HEK293 (cell line): ENCODE data around the gene PRR14L.

Source experiments
- GLIS2 ChIP-seq: fragments of 450-650 bp; formaldehyde crosslinking; IDR thresholded peaks from 2 replicates; pipeline ENCODE4 v1.5.1; 2016; ENCODE audit warnings: missing biosample characterization, missing genetic modification characterization
- KLF16 ChIP-seq: fragments of 450-650 bp; formaldehyde crosslinking; IDR thresholded peaks from 2 replicates; pipeline ENCODE4 v1.5.1; 2017; ENCODE audit warnings: missing biosample characterization, missing genetic modification characterization
- KLF9 ChIP-seq: fragments of 450-650 bp; formaldehyde crosslinking; IDR thresholded peaks from 2 replicates; pipeline ENCODE4 v1.5.1; 2016; ENCODE audit warnings: missing biosample characterization, missing genetic modification characterization, low read depth
- SP2 ChIP-seq: fragments of 450-650 bp; formaldehyde crosslinking; IDR thresholded peaks from 2 replicates; pipeline ENCODE4 v1.5.1; 2016; ENCODE audit warnings: missing biosample characterization, missing genetic modification characterization
- SP3 ChIP-seq: fragments of 450-650 bp; formaldehyde crosslinking; IDR thresholded peaks from 2 replicates; pipeline ENCODE4 v1.5.1; 2016; ENCODE audit warnings: missing biosample characterization, missing genetic modification characterization
- ZFP41 ChIP-seq: fragments of 450-650 bp; formaldehyde crosslinking; IDR thresholded peaks from 2 replicates; pipeline ENCODE4 v1.5.1; 2016; ENCODE audit warnings: missing biosample characterization, missing genetic modification characterization, borderline replicate concordance
- ZNF155 ChIP-seq: fragments of 450-650 bp; formaldehyde crosslinking; IDR thresholded peaks from 2 replicates; pipeline ENCODE4 v1.5.1; 2016; ENCODE audit warnings: missing biosample characterization, missing genetic modification characterization
- ZNF48 ChIP-seq: fragments of 450-650 bp; formaldehyde crosslinking; IDR thresholded peaks from 2 replicates; pipeline ENCODE4 v1.5.1; 2016; ENCODE audit warnings: missing biosample characterization, missing genetic modification characterization
- ZNF529 ChIP-seq: fragments of 450-650 bp; formaldehyde crosslinking; IDR thresholded peaks from 2 replicates; pipeline ENCODE4 v1.5.1; 2017; ENCODE audit warnings: missing genetic modification characterization, missing biosample characterization; ENCODE audit not compliant: insufficient replicate concordance
- ZNF549 ChIP-seq: fragments of 450-650 bp; IDR thresholded peaks from 2 replicates; pipeline ENCODE4 v1.5.1; 2018; ENCODE audit warnings: missing biosample characterization, missing genetic modification characterization, mild to moderate bottlenecking, inconsistent platforms, moderate library complexity
- ZNF558 ChIP-seq: fragments of 450-650 bp; formaldehyde crosslinking; IDR thresholded peaks from 2 replicates; pipeline ENCODE4 v1.5.1; 2016; ENCODE audit warnings: missing biosample characterization, missing genetic modification characterization
- ZNF560 ChIP-seq: fragments of 450-650 bp; formaldehyde crosslinking; IDR thresholded peaks from 2 replicates; pipeline ENCODE4 v1.5.1; 2017; ENCODE audit warnings: missing biosample characterization, missing genetic modification characterization, borderline replicate concordance
- ZSCAN16 ChIP-seq: fragments of 450-650 bp; formaldehyde crosslinking; IDR thresholded peaks from 2 replicates; pipeline ENCODE4 v1.5.1; 2016; ENCODE audit warnings: missing biosample characterization, missing genetic modification characterization
- TF ChIP-seq, protein P1 (sequence below): fragments of 450-650 bp; formaldehyde crosslinking; IDR thresholded peaks from 2 replicates; pipeline ENCODE4 v1.5.1; 2016; ENCODE audit warnings: missing biosample characterization, missing genetic modification characterization, low read depth
- TF ChIP-seq, protein P2 (sequence below): fragments of 450-650 bp; formaldehyde crosslinking; IDR thresholded peaks from 2 replicates; pipeline ENCODE4 v1.5.1; 2016; ENCODE audit warnings: missing biosample characterization, missing genetic modification characterization
- TF ChIP-seq, protein P3 (sequence below): fragments of 450-650 bp; formaldehyde crosslinking; IDR thresholded peaks from 2 replicates; pipeline ENCODE4 v1.5.1; 2016; ENCODE audit warnings: missing biosample characterization, missing genetic modification characterization
- TF ChIP-seq, protein P4 (sequence below): fragments of 450-650 bp; formaldehyde crosslinking; IDR thresholded peaks from 2 replicates; pipeline ENCODE4 v1.5.1; 2016; ENCODE audit warnings: missing biosample characterization, missing genetic modification characterization
- TF ChIP-seq, protein P5 (sequence below): fragments of 450-650 bp; formaldehyde crosslinking; IDR thresholded peaks from 2 replicates; pipeline ENCODE4 v1.5.1; 2016; ENCODE audit warnings: missing biosample characterization, missing genetic modification characterization
- TF ChIP-seq, protein P6 (sequence below): IDR thresholded peaks from 2 replicates; pipeline ENCODE4 v1.6.1; 2011; ENCODE audit warnings: mild to moderate bottlenecking, low read depth, low read length, borderline replicate concordance
- TF ChIP-seq, protein P7 (sequence below): fragments of 450-650 bp; formaldehyde crosslinking; IDR thresholded peaks from 2 replicates; pipeline ENCODE4 v1.5.1; 2016; ENCODE audit warnings: missing biosample characterization, missing genetic modification characterization, borderline replicate concordance

The PRR14L gene

DNA sequence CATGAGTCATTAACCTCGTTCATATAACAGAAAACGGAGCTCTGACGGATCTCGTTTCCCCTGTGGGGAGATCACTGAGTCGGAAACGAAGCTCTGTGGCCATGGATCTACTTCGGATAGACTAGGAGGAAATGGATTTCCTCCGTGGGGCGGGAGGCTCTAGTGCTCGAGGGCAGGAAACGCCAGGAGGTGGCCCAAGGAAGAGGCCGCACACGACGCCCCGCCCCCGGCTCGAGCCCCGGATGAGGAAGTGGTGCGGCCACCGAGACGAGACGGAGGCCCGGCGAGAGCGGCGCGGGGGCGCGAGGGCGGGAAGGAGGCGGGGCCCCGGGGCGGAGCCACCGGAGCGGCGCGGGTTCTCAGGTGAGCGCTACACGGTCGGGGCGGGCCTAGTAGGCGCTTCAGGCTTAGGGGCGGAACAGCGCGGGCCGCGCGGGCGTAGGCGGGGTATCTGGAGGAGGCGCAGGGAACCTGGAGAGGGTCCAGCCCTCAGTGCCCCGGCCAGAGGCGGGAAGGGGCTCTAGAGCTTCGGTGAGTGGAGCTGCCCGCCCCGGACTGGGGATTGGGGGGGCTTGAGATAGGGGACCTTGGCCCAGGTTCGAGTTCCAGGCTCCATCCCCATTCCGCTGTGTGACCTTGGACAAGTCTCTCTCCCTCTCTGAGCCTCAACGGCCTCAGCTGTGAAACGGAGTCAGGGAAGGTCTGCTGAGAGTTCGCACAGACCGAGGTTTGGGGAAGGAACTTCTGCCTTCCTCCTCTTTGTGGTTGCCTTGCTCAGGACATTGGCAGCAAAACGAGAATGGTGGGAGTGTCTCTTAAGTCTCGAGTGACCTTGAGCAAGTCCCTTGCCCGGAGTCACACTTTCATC is 3.9 kb upstream of the PRR14L start, which contains the start of gene DEPDC5 (continued):
- TF ChIP-seq, protein P1, sequence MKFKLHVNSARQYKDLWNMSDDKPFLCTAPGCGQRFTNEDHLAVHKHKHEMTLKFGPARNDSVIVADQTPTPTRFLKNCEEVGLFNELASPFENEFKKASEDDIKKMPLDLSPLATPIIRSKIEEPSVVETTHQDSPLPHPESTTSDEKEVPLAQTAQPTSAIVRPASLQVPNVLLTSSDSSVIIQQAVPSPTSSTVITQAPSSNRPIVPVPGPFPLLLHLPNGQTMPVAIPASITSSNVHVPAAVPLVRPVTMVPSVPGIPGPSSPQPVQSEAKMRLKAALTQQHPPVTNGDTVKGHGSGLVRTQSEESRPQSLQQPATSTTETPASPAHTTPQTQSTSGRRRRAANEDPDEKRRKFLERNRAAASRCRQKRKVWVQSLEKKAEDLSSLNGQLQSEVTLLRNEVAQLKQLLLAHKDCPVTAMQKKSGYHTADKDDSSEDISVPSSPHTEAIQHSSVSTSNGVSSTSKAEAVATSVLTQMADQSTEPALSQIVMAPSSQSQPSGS (tag by site-specific recombination) = no peak
- TF ChIP-seq, protein P2, sequence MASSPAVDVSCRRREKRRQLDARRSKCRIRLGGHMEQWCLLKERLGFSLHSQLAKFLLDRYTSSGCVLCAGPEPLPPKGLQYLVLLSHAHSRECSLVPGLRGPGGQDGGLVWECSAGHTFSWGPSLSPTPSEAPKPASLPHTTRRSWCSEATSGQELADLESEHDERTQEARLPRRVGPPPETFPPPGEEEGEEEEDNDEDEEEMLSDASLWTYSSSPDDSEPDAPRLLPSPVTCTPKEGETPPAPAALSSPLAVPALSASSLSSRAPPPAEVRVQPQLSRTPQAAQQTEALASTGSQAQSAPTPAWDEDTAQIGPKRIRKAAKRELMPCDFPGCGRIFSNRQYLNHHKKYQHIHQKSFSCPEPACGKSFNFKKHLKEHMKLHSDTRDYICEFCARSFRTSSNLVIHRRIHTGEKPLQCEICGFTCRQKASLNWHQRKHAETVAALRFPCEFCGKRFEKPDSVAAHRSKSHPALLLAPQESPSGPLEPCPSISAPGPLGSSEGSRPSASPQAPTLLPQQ (tag by site-specific recombination) = peak; percentile 14; the same call in 1 of the 2 replicates
- no peak for TF ChIP-seq ZNF529 (tag by site-specific recombination)
- TF ChIP-seq KLF16 (tag by site-specific recombination) = peak; percentile 87
- TF ChIP-seq ZSCAN16 (tag by site-specific recombination) = no peak
- TF ChIP-seq ZNF558 = no peak
- TF ChIP-seq, protein P3, sequence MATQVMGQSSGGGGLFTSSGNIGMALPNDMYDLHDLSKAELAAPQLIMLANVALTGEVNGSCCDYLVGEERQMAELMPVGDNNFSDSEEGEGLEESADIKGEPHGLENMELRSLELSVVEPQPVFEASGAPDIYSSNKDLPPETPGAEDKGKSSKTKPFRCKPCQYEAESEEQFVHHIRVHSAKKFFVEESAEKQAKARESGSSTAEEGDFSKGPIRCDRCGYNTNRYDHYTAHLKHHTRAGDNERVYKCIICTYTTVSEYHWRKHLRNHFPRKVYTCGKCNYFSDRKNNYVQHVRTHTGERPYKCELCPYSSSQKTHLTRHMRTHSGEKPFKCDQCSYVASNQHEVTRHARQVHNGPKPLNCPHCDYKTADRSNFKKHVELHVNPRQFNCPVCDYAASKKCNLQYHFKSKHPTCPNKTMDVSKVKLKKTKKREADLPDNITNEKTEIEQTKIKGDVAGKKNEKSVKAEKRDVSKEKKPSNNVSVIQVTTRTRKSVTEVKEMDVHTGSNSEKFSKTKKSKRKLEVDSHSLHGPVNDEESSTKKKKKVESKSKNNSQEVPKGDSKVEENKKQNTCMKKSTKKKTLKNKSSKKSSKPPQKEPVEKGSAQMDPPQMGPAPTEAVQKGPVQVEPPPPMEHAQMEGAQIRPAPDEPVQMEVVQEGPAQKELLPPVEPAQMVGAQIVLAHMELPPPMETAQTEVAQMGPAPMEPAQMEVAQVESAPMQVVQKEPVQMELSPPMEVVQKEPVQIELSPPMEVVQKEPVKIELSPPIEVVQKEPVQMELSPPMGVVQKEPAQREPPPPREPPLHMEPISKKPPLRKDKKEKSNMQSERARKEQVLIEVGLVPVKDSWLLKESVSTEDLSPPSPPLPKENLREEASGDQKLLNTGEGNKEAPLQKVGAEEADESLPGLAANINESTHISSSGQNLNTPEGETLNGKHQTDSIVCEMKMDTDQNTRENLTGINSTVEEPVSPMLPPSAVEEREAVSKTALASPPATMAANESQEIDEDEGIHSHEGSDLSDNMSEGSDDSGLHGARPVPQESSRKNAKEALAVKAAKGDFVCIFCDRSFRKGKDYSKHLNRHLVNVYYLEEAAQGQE (tag by site-specific recombination) = no peak
- TF ChIP-seq ZNF155 (tag by site-specific recombination) = no peak
- TF ChIP-seq, protein P4, sequence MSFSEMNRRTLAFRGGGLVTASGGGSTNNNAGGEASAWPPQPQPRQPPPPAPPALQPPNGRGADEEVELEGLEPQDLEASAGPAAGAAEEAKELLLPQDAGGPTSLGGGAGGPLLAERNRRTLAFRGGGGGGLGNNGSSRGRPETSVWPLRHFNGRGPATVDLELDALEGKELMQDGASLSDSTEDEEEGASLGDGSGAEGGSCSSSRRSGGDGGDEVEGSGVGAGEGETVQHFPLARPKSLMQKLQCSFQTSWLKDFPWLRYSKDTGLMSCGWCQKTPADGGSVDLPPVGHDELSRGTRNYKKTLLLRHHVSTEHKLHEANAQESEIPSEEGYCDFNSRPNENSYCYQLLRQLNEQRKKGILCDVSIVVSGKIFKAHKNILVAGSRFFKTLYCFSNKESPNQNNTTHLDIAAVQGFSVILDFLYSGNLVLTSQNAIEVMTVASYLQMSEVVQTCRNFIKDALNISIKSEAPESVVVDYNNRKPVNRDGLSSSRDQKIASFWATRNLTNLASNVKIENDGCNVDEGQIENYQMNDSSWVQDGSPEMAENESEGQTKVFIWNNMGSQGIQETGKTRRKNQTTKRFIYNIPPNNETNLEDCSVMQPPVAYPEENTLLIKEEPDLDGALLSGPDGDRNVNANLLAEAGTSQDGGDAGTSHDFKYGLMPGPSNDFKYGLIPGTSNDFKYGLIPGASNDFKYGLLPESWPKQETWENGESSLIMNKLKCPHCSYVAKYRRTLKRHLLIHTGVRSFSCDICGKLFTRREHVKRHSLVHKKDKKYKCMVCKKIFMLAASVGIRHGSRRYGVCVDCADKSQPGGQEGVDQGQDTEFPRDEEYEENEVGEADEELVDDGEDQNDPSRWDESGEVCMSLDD (tag by site-specific recombination) = peak; percentile 45; the same call in 1 of the 2 replicates
- peak; percentile 90 for TF ChIP-seq GLIS2 (tag by site-specific recombination)
- peak; percentile 90 for TF ChIP-seq SP2 (tag by site-specific recombination)
- TF ChIP-seq KLF9 = peak; percentile 85
- TF ChIP-seq ZFP41 (tag by site-specific recombination) = no peak
- TF ChIP-seq, protein P5, sequence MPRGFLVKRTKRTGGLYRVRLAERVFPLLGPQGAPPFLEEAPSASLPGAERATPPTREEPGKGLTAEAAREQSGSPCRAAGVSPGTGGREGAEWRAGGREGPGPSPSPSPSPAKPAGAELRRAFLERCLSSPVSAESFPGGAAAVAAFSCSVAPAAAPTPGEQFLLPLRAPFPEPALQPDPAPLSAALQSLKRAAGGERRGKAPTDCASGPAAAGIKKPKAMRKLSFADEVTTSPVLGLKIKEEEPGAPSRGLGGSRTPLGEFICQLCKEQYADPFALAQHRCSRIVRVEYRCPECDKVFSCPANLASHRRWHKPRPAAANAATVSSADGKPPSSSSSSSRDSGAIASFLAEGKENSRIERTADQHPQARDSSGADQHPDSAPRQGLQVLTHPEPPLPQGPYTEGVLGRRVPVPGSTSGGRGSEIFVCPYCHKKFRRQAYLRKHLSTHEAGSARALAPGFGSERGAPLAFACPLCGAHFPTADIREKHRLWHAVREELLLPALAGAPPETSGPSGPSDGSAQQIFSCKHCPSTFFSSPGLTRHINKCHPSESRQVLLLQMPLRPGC (tag by site-specific recombination) = no peak
- TF ChIP-seq ZNF560 (tag by site-specific recombination) = no peak
- TF ChIP-seq ZNF48 (tag by site-specific recombination) = no peak
- TF ChIP-seq SP3 = peak; percentile 96
- TF ChIP-seq, protein P6, sequence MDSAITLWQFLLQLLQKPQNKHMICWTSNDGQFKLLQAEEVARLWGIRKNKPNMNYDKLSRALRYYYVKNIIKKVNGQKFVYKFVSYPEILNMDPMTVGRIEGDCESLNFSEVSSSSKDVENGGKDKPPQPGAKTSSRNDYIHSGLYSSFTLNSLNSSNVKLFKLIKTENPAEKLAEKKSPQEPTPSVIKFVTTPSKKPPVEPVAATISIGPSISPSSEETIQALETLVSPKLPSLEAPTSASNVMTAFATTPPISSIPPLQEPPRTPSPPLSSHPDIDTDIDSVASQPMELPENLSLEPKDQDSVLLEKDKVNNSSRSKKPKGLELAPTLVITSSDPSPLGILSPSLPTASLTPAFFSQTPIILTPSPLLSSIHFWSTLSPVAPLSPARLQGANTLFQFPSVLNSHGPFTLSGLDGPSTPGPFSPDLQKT = no peak
- TF ChIP-seq, protein P7, sequence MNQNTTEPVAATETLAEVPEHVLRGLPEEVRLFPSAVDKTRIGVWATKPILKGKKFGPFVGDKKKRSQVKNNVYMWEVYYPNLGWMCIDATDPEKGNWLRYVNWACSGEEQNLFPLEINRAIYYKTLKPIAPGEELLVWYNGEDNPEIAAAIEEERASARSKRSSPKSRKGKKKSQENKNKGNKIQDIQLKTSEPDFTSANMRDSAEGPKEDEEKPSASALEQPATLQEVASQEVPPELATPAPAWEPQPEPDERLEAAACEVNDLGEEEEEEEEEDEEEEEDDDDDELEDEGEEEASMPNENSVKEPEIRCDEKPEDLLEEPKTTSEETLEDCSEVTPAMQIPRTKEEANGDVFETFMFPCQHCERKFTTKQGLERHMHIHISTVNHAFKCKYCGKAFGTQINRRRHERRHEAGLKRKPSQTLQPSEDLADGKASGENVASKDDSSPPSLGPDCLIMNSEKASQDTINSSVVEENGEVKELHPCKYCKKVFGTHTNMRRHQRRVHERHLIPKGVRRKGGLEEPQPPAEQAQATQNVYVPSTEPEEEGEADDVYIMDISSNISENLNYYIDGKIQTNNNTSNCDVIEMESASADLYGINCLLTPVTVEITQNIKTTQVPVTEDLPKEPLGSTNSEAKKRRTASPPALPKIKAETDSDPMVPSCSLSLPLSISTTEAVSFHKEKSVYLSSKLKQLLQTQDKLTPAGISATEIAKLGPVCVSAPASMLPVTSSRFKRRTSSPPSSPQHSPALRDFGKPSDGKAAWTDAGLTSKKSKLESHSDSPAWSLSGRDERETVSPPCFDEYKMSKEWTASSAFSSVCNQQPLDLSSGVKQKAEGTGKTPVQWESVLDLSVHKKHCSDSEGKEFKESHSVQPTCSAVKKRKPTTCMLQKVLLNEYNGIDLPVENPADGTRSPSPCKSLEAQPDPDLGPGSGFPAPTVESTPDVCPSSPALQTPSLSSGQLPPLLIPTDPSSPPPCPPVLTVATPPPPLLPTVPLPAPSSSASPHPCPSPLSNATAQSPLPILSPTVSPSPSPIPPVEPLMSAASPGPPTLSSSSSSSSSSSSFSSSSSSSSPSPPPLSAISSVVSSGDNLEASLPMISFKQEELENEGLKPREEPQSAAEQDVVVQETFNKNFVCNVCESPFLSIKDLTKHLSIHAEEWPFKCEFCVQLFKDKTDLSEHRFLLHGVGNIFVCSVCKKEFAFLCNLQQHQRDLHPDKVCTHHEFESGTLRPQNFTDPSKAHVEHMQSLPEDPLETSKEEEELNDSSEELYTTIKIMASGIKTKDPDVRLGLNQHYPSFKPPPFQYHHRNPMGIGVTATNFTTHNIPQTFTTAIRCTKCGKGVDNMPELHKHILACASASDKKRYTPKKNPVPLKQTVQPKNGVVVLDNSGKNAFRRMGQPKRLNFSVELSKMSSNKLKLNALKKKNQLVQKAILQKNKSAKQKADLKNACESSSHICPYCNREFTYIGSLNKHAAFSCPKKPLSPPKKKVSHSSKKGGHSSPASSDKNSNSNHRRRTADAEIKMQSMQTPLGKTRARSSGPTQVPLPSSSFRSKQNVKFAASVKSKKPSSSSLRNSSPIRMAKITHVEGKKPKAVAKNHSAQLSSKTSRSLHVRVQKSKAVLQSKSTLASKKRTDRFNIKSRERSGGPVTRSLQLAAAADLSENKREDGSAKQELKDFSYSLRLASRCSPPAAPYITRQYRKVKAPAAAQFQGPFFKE (tag by site-specific recombination) = no peak
- no peak for TF ChIP-seq ZNF549 (tag by site-specific recombination)
